DMS114 treated with DMSO at 0.1 percent for 48 hours (cell line): Measurements from ENCODE around the gene FRMD1.

Experiments used
- DNase-seq: peaks from one replicate; lab custom pipeline; 2025; ENCODE audit not compliant: unreplicated experiment; lab: John Stamatoyannopoulos, UW

FRMD1 gene

DNA sequence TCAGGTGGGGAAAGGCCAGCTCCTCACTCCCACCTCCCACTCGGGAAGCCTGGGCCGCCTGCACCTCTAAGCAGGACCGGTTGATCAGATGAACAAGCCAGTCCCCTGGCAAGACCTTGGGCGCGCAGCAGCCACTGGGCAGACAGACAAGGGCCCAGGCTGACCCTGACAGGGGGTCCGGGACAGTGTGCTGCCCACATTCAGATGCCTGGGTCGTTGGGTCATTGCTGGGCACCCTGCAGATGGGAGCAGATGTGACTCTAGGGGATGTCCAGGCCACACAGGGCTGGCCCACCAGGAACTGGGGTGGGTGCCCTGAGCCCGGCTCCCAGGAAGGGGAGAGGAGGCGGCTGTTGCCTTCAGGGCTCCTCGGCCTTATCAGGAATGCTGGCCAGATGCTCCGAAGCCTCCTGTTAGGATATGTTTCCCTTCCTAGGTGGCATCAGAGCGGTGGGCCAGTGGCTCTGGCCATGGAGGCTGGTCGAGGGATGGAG, 17.3 kb upstream of the FRMD1 start:
- DNase-seq = no peak

- no peak for DNase-seq
These were observed 16.8 kb upstream of the FRMD1 start for GRCh38 chr6:168095716-168096250.

DNA sequence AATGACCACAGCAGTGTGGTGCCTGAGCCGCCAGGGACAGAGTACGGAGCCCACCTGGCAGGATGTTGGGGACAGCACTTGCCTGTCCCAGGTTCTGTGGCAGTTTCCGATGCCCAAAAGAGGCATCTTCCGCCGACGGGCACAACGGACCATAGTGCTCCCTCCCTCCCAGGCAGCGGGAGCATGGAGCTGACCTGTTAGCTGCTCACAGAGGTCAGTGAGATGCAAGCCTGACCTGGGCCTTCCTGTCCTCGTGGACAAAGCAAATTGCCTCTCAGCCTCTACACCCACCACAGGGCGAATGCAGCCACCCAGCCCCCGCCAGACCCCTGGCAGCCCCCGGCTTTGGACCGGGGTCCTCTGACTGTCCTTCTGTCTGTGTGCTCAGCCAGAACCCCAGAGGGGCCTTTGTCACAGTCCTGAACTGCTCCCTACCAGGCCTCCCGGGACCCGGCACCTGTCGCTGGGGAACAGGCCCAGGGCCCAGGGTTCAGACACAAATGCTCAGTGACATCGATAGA, 16.2 kb upstream of the FRMD1 start:
- DNase-seq = no peak

- no peak for DNase-seq
These were observed 14.6 kb upstream of the FRMD1 start for GRCh38 chr6:168093634-168094033.

GRCh38 chr6:168093071-168093505, 14.1 kb upstream of the FRMD1 start:
- DNase-seq = no peak

DNA sequence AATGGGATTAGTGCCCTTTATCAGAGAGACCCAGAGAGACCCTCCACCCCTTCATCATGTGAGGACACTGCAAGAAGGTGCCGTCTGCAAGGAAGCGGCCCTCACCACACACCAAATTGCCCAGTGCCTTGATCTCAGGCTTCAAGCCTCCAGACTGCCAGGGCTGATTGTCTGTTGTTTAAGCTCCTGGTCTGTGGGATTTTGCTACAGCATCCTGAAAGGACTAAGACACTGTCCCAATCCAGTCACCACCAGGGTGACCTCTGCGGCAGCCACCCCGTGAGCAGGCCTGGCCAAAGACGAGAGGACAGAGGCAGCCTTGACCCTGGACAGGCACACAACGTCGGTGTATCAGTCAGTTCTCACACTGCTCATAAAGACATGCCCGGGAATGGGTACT, 13.5 kb upstream of the FRMD1 start:
- no peak for DNase-seq

GRCh38 chr6:168091381-168092264, 12.6 kb upstream of the FRMD1 start:
- no peak for DNase-seq

DNA sequence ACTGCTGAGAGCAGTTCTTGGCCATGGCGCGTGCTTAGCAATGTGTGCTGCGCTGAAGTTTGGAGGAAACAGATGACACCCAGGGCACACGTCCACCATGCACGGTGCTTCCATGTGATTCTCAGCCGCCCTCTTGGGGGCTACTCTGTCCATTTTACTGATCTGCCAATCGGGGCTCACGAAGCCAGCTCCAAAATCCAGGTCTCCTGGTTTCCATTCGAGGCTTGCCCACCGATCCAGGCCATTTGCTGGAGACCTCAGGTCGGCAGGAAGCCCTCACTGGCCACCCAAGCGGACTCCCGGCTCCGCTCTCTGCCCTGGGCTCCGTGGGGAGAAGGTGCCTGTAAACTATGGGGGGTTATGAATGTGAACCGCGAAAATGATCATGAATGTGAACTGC, 11.7 kb upstream of the FRMD1 start:
- no peak for DNase-seq

DNA sequence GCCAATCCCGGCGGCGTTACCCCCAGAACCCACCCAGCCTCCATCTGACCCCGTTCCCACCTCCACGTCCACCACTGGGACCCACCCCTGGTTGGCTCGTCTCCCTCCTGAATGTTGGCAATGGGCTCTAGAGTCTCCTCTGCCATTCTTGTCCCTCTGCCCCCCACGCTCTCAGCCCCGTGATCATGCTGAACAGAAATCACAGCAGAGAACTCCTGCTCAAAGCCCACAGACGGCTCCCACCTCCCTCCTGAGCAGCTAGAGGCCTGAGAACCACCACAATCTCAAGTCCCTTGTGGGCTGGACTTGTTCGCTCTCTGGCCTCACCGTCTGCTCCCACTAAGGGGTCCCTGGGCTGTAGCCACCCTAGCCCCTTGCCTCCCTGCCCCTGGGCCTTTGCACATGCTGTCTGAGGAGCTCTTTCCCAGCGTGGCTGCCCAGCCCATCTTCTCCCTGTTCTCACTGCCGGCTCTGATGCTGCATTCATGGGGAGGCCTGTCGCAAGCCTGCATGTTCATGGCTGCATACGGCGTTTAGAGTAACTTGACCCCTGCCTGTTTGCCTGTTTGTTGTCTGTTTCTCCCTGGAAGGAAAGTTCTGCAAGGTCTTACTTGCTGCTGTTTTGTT, 11.2 kb upstream of the FRMD1 start:
- no peak for DNase-seq

DNA sequence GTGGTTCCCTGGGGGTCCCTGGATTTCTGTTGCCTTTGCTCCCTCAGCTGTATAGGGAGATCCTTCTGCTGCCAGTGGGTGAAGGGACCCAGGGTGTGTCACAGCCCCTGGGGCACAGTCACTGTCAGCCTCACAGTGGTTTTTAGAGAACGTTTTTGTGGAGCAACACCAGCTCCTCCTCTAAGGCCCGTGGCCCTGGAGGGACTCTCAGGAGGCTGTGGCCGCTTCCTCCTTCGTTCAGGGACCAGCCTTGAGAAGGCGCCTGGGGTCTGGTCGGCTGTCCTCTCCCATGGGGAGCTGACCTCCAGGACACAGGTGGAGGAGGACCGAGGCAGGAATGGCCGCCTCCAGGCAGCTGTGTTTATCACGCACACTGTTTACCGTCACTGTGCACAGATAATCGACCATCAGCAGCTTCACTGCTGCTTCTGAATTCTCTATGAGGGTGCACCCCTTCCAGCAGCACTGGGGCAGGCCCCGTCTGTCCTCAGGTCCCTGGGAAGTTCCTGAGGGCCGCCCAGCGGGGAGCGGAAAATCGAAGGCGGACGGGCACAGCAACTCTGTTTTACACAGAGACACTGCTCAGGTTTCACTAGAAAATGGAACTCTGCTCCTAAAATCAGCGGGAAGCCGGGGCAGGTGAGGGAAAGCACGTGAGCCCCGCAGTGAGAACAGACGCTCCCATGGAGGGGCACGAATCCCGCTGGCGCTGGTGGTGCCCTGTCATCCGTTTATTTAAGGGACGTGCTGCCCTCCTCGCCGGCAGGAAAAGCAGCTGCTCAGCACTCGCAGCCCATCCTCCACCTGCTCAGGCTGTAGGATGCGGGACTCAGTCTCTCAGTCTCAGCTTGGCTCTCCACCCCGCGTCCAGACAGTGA, 10.4 kb upstream of the FRMD1 start:
- DNase-seq = no peak

GRCh38 chr6:168088161-168089053, 9.4 kb upstream of the FRMD1 start:
- no peak for DNase-seq

DNA sequence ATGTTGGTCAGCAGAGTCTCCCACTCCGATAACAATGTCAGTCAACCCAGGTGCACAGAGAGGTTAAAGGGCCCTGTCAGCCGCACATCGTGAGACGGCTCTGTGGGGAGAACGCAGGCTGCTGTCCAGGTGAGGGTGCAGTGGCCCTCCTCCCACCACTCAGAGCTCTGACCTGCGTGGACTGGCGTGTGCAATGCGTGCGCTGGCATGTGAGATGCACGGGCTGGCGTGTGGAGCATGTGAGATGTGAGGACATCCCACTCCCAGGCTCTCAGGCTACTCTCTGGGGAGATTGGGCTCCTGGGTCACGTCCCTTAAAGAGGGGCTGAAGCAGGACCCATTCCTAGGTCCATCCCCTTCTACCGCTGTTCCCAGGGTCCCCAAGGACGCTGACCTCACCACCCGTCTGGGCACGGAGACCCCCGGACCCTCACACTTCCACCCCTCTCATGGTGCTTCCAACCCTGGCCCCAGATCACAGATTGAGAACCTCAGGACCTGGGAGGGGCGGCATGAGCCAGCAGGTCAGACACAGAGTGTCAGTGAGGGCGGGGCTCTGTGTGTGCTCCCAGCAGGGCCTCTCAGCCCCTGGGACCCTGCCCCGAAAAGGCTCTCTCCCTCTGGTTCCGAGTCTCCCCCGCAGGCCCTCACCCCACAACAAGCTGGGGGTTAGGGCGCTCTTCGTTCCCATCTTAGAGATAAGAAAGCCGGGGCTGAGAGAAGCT, 8.6 kb upstream of the FRMD1 start:
- no peak for DNase-seq

DNA sequence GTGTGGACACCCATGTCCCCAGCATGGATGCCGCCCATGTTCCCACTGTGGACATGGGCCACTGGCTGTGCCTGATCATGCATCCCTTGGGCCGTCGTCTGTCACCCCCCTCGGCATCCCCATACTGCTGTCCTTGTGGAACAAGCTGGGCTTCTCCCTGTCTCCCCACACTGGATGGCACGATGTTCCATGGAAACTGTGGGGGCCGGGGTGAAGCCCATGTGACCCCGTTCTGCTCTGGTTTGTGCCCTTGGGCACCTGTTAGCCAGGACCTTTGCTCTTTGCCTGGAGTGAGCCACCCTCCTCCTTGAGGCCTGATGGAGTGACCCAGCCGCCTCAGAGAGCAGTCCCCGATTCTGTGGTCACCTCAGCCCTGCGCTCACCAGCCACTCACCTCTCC, 7.6 kb upstream of the FRMD1 start:
- no peak for DNase-seq

DNA sequence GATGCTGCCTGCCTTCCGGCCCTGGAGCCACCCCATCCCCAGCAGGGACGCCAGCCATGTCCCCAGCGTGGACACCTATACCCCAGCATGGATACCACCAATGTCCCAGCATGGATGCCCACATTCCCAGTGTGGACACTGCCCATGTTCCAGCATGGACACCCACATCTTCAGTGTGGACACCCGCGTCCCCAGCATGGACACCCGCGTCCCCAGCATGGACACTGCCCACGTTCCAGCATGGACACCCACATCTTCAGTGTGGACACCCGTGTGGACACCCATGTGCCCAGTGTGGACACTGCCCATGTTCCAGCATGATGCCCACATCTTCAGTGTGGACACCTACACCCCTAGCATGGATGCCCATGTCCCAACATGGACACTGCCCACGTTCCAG, 7.1 kb upstream of the FRMD1 start:
- no peak for DNase-seq

DNA sequence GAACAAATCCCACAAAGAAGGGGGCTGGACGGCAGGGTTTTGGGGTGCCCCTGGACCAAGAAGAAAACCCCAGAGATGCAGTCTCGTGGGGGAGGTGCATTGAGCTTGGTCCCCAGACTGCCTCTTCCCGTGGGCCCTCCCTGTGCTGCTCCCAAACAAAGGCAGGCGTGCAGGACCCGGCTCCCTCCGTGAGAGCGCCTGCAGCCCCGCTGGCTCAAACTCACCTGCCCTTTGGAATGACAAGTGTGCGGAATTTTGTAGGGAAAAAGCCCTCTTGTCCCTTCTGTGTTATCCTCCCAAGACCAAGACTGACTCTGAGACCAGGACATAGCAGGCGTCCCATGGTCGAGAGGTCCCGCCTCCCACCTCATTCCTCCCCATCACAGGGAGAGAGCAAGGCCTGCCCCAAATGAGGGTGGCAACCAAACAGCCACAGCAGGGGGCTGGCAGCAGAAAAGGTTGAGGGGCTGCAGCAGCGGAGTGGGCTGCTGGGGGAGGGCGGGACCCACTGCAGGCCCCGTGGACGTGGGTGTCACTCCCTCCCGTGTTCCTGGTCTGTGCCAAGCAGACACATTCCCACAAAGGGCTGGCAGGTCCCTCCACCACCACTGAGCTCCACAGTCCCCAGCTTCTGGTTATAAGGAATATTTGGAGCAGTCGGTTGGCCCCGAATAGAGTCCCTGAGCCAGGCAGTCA, 5.6 kb upstream of the FRMD1 start:
- DNase-seq = no peak

DNA sequence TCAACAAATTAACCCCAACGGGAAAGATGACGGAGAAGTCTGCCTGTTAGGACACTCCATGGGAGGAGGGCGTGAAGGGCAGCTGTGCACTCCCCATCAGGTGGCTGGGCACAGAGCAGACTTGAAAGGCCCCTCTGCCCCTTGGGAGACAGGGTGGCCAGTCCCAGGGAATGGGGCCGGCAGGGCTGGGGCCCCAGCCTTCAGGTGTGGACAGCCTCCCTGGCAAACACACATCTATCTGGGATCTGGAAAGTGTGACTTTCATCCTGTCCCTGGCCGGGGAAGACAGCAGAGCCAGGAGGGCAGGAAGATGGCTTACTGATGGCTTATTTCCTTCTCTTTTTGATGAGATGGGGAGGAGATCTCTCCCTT, 4.5 kb upstream of the FRMD1 start:
- DNase-seq = no peak

DNA sequence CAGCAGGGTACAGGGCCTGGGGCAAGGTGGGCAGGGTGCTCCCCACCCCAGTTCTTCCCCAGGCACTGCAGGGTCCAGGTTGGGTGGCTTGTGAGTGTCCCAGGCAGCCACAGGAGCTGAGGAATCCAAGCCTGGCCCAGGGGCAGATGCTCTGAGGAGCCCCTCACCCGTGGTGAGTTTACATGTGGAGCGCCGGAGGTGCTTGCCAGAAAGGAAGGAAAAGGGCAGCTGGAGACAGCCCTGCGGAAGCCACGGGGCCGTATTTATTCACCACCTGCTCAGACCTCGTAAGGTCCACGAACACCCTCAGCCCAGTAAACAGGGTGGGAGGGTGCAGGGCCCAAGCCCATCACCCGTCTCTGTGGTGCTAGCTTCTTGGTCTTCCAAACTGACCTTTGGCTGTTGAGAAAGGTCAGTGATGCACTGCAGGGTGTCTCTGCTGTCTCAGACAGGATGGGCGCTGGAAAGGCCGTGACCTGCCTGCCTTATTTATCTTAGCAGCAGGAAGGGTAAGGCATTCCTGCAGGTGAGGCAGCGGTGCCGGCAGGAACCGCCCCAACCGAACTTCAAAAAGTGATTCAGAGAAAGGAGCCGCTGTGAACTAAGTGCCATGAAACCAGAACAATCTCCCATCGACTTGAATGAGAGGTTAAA, 4.0 kb upstream of the FRMD1 start:
- no peak for DNase-seq

- no peak for DNase-seq
These were observed 3.0 kb upstream of the FRMD1 start for GRCh38 chr6:168081858-168082546.
